Brain microvascular endothelial cell (primary cell): ENCODE data around the gene MTAP.

Experiments used
- DNase-seq: peaks from one replicate; pipeline ENCODE4 v3.0.0-alpha.2; 2020
- H3K27ac ChIP-seq: fragments of 250-450 bp; sonication (Bioruptor Pico); 2 replicates; pipeline ENCODE4 v1.5.1; 2020; ENCODE audit warnings: mild to moderate bottlenecking, moderate library complexity
- H3K27me3 ChIP-seq: fragments of 250-450 bp; sonication (Bioruptor Pico); replicated peaks from 2 replicates; pipeline ENCODE4 v1.5.1; 2020; ENCODE audit warnings: mild to moderate bottlenecking
- H3K36me3 ChIP-seq: fragments of 250-450 bp; sonication (Bioruptor Pico); replicated peaks from 2 replicates; pipeline ENCODE4 v1.5.1; 2020; ENCODE audit warnings: mild to moderate bottlenecking
- H3K4me3 ChIP-seq: 2 replicates; pipeline ENCODE4 v1.5.1; 2011; ENCODE audit warnings: low read depth, mild to moderate bottlenecking, control low read depth, low read length, moderate library complexity
- in situ Hi-C: cut with HindIII; loops from 2 replicates; pipeline ENCODE4 v1.10.0; 2017; ENCODE audit warnings: low sequenced_read_pairs, low pct_ligation_motif_present
- TF ChIP-seq, protein P1 (sequence below): IDR thresholded peaks from 2 replicates; pipeline ENCODE4 v1.5.1; 2011; ENCODE audit warnings: low read depth, mild to moderate bottlenecking, moderate library complexity, low read length, control low read depth, inconsistent platforms; ENCODE audit errors: missing control alignments

The MTAP gene

DNA sequence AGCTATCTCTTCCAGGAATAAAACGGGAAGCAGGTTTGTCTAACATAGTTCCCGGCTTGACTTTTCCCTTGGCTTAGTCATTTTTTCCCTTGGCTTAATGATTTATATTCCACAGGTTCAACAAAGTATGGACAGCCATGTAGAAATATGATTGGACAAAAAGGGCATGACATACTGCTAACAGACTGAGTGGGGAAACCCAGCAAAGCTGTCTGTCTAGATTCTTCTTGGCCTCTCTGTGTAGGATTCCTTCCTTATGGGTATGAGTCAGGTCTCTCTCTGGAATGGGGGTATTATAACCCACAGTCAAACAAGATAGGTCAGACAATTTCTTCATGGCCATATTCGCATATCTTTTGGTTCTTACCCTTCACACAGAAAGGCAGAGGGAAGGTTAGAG, 5.7 kb upstream of the MTAP start:
- no peak overlapping the region for H3K27ac ChIP-seq
- H3K27me3 ChIP-seq: no peaks in the 10 kb centered on the region
- no peak overlapping the region for H3K4me3 ChIP-seq
- no peak for DNase-seq
- in situ Hi-C loops: no loop called here
- TF ChIP-seq, protein P1, sequence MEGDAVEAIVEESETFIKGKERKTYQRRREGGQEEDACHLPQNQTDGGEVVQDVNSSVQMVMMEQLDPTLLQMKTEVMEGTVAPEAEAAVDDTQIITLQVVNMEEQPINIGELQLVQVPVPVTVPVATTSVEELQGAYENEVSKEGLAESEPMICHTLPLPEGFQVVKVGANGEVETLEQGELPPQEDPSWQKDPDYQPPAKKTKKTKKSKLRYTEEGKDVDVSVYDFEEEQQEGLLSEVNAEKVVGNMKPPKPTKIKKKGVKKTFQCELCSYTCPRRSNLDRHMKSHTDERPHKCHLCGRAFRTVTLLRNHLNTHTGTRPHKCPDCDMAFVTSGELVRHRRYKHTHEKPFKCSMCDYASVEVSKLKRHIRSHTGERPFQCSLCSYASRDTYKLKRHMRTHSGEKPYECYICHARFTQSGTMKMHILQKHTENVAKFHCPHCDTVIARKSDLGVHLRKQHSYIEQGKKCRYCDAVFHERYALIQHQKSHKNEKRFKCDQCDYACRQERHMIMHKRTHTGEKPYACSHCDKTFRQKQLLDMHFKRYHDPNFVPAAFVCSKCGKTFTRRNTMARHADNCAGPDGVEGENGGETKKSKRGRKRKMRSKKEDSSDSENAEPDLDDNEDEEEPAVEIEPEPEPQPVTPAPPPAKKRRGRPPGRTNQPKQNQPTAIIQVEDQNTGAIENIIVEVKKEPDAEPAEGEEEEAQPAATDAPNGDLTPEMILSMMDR: no peak
- H3K36me3 ChIP-seq: no peaks in the 10 kb centered on the region

DNA sequence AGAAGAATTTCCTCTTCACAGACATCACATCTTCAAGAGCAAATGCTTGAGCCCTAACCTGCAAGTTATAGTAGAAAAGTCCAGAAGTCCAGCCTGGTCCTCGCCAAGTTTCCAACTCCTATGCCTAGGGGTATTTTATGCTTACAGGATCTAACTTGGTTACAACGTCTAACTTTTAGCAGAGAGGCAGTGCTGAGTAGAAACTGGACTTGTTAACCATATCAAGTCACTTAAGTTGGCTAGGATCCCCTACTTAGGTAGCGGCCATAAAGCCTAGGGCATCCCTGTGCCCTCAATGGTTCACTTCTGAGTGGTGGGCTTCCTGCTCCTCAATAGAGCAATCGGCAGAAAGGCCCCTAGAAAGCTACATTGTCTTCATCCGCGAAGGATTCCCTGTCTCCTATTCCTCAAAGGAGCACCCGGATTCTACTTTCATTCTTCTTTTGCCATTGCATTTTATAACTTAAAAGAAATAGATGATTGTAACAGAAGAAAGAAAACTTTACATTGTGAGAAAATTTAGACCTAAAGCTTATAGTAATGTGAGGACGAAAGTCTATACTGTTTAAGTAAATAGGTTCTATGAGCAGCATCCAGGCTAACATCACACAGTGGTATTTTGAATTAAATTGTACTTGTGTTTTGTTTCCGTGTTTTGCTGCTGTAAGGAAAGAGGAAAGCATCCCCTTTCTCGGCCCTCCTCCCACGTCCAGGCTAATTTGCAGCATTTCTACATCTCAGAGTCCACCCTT, 1.3 kb upstream of the MTAP start:
- TF ChIP-seq, protein P1: no peak
- H3K4me3 ChIP-seq: peak overlapping the region; percentile 79
- no peaks in the 10 kb centered on the region for H3K36me3 ChIP-seq
- in situ Hi-C loops: loop anchor here (25.0 kb wide), 1 partner anchor 211 kb away; the partner anchor contains the start of gene CDKN2B
- no peak for DNase-seq
- no peak overlapping the region for H3K27ac ChIP-seq
- no peaks in the 10 kb centered on the region for H3K27me3 ChIP-seq

DNA sequence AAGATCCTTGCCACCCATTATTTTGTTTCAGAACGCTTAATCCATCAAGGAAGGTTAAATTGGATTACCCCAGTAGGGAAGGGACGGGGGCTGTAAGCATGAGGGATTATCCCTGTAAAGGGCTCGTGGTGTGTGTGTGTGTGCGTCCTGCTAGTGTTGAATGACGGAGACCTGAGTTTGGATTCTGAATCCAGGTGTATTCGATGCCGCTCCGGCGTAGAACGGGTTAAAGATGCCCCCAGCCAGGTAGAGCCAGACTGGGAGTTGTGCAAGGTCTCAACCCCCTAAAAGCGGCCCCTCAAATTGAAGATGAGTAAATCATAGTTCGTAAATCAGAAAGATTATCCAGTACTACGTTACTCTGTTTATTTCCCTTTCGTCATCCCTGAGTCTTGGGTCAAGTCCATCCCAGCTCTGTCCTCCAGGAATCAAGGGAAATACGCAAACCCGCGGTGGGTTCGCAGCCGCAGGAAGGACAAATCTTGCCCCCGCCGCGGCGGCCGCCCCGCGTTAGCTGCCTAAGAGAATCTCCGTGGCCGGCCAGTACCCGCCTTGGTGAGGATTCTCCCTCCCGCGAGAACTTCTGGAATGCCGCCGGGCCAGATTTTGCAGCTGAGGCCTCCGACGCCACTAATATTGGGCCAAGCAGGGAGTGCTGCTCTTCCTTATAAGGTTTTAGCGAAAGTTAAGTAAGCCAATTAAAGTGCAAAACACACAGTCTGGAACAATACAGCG, 586 bp upstream of the MTAP start:
- H3K4me3 ChIP-seq: peak overlapping the region; percentile 79
- H3K27ac ChIP-seq: peak overlapping the region; percentile 55
- no peaks in the 10 kb centered on the region for H3K36me3 ChIP-seq
- in situ Hi-C loops: loop anchor here (25.0 kb wide), 1 partner anchor 210 kb away; the partner anchor contains the start of gene CDKN2B
- TF ChIP-seq, protein P1: no peak
- peak; percentile 86 for DNase-seq
- H3K27me3 ChIP-seq: no peaks in the 10 kb centered on the region

DNA sequence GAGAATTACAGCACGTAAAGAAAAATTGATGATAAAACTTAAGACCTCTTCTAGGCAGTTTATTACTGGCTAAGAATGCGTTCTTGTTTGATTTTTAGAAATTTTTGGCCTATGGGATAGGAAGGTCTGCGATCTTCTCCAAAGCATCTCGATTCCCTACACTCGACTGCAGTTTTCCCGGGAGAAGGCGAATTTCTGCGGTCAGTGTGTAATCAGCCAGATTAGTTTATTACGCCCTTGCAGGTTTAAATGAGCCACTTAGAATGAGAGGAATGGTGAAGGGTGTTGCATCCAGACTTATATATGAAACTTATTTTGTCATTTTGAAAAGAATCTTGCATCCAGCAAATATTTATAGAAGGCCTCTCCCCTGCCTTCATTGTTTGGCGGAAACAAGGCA, 1.2 kb downstream of the MTAP start:
- no peaks in the 10 kb centered on the region for H3K27me3 ChIP-seq
- DNase-seq: no peak
- peak overlapping the region; percentile 79 for H3K4me3 ChIP-seq
- no peaks in the 10 kb centered on the region for H3K36me3 ChIP-seq
- peak overlapping the region; percentile 66 for H3K27ac ChIP-seq
- in situ Hi-C loops: loop anchor here (25.0 kb wide), 1 partner anchor 209 kb away; the partner anchor contains the start of gene CDKN2B
- TF ChIP-seq, protein P1: no peak

DNA sequence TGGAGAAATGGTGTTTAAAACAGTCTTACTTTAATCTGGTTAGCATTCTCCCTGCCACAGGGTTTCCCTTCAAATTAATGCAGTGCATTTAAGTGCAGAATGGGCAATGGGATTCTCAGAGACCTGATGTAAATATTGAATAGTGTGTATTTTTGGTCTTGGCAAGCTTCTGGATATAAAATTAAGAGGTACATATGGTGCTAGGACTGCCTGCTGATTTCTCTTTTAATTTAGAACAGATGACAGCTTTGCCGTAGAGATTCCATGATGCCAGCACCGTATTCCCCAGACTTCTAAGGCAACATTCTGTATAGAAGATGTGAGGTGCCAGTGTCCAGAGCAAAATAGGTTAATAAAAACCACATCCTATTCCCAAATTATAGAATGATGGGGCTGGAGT, 1.9 kb downstream of the MTAP start:
- Histone ChIP-seq H3K4me3 (peak overlapping the region; percentile 79), H3K36me3 (peaks cover 3% of the 10 kb centered on the region), H3K27ac (no peak overlapping the region), H3K27me3 (no peaks in the 10 kb centered on the region)
- in situ Hi-C loops: loop anchor here (25.0 kb wide), 1 partner anchor 208 kb away; the partner anchor contains the start of gene CDKN2B
- TF ChIP-seq, protein P1: no peak
- DNase-seq: no peak
